HCT116 (cell line): ENCODE results near the gene ZNF555.

ENCODE experiments used
- CTCF ChIP-seq, 3 experiments: fragments of 200-600 bp in 1 of 3; sonication (generic) in 1 of 3; IDR thresholded peaks in 2 of 3; conservative IDR thresholded peaks in 1 of 3; 2 replicates each; pipeline ENCODE4 v1.5.1; 2012 to 2017; ENCODE audit warnings: low read depth in 2 of 3, low read length in 2 of 3, antibody characterized with exemption in 1 of 3, borderline replicate concordance in 1 of 3, control low read depth in 1 of 3, mild to moderate bottlenecking in 1 of 3, mixed read lengths in 1 of 3, mixed run types in 1 of 3, moderate library complexity in 1 of 3; ENCODE audit not compliant: insufficient read depth in 1 of 3
- EZH2 ChIP-seq: fragments of 200-600 bp; sonication (generic); IDR thresholded peaks from 2 replicates; pipeline ENCODE4 v1.6.1; 2017; ENCODE audit warnings: antibody characterized with exemption, mixed run types
- JUND ChIP-seq: IDR thresholded peaks from 2 replicates; pipeline ENCODE4 v1.6.1; 2012
- POLR2AphosphoS5 ChIP-seq: IDR thresholded peaks from 2 replicates; pipeline ENCODE4 v1.6.1; 2011; ENCODE audit warnings: mild to moderate bottlenecking, low read depth, low read length, moderate library complexity
- YY1 ChIP-seq: IDR thresholded peaks from 2 replicates; pipeline ENCODE4 v1.6.1; 2011; ENCODE audit warnings: low read length, low read depth, moderate library complexity, mild to moderate bottlenecking; ENCODE audit not compliant: insufficient replicate concordance; ENCODE audit errors: extremely low read depth

GRCh38 chr19:2806736-2807378 lies 34.4 kb upstream of the ZNF555 start:
- TF ChIP-seq POLR2AphosphoS5 (no peak), YY1 (no peak), CTCF (IDR thresholded peaks at IDR 0.05 in 2 of 3, conservative IDR thresholded peaks at IDR 0.05 in 1 of 3; ENCODE audit: borderline replicate concordance in 1 of 3, insufficient read depth in 1 of 3, low read depth in 2 of 3, low read length in 2 of 3) (no peak), EZH2 (no peak), JUND (no peak)
